ENCODE results near the gene ZNF277. TPM values are rescaled to one million over a fixed set of nuclear protein-coding genes. Genes with fewer than 3 reads are reported as not detected.

The ZNF277 gene, protein sequence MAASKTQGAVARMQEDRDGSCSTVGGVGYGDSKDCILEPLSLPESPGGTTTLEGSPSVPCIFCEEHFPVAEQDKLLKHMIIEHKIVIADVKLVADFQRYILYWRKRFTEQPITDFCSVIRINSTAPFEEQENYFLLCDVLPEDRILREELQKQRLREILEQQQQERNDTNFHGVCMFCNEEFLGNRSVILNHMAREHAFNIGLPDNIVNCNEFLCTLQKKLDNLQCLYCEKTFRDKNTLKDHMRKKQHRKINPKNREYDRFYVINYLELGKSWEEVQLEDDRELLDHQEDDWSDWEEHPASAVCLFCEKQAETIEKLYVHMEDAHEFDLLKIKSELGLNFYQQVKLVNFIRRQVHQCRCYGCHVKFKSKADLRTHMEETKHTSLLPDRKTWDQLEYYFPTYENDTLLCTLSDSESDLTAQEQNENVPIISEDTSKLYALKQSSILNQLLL
- 25.4 and 34.5 TPM in 2 replicates for total RNA-seq (2014; rRNA removed; shearing (Covaris generic))

DNA sequence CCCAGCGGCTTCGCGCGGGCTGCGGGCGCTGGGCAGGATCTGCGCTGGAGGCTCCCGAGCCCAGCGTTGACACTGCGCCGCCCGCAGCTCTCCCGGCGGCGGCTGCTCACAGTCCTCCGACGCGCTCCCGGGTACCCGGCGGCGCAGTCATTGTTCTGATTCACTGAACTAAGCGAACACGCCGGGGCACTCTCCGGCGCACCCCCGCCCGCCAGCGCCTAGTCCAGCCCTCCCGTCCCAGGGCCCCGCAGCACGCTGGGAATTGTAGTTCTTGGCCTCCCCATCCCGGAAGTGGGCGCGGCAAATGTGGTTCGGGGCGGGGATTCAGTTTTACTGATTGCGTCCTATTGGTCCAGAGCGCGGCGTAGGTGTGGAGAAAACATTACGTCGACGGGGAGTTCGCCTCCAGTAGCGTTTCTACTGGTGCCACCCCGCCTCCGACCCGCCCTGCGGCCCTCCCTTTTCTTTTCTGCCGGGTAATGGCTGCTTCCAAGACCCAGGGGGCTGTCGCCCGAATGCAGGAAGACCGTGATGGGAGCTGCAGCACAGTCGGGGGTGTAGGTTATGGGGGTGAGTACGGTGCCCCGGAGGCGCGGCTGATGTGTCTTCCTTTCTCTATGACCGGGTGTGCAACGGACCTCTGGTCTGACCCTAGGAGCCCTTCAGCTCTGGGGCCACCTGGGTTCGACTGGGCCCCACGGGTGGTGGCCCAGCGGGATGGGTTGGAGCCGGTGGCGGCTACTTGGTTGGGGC lies at the start of gene ZNF277, which contains the start of gene DOCK4:
TSS of gene ZNF277 (plus strand) at position 458 of the 753 bp plus-strand sequence. CDS start at position 480, 22 bp downstream.
TSS of gene DOCK4 (minus strand) at position 162 of the 753 bp plus-strand sequence. CDS start 261 bp downstream, outside the sequence.
- DNase-seq (ENCODE audit: low read depth), result peak; percentile 99

DNA sequence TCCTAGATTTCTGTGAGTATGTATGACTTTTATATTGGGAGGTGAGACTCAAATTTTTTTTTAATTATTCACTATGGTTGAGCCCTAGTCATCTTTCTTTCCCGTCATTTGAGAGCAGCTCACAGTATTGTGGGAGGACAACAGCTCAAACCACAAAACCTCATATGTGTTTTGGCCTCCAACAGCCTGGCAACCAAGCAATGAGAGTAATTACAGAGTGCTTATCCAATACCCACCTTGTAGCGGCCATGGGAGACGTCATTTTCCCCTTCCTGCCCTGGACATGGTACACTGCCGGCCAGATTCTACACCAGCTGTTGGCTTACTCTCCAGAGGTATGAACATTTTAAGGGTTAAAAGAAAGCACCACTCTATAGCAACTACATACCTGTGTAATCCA lies 49.4 kb upstream of the ZNF277 start:
- DNase-seq (ENCODE audit: low read depth), result peak; percentile 90

DNA sequence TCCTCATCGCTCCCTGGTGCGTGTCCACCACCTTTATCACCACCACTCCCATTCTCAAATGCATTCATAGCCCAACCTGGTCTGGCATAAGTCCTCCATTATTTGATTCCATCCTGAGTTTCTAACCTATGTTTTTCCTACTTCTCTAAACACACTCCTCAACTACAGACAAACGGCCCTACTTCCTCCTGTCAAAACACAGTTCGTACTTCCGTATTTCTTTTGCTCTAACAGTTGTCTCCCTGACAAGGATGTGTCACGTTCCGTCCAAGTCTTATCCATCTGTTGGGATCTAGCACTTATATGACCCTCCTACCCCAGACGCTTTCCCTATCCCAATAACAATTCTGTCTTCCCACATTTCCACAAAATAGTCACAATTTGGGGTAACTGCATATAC lies 47.1 kb upstream of the ZNF277 start:
- no peak for DNase-seq (ENCODE audit: low read depth)

DNA sequence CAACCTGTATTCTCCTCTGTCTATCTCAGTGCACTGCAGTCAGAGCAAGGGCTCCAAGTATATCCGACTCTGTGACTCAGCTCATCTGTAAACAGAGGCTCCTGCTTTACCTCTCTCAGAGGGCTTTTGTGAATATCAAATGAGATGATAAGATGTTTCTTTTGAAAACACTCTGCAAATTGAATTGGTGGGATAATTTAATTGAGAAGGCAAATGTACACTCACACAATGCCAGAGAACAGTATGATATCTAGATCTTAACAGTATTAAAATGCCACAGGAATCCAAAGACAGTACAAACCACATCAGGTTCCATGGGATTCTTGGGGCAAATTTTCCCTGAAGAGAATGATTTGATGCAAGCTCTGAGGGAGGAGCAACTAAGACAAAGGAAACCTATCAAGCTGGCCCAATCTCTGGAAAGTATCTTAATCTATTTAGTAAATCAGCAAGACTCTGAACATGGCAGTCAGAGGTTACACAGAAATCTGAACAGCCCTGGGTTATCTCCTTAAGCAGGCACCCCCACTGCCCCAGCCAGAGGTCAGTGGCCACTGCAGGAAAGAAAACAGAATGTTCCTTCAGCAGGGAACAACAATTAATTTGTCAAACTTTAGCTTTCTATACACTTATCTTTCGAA lies 46.2 kb upstream of the ZNF277 start:
- DNase-seq (ENCODE audit: low read depth), result peak; percentile 14

DNA sequence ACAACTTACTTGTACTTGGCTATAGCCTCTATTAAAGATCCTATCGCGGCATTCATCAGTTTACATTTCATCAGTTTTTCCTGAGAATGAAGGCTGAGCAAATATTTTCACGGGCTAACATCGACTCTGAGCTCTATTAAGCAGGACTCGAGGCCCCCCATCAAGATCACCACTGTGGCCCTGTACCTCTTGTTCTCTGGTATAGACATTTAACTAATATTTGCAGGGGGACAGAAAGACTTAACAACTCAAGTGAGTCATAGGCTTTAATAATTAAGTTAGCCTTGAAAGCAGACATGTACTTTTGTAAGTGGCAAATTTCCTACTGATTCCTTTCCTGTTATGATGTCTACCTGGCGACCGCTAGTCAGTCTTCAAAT lies 45.7 kb upstream of the ZNF277 start:
- DNase-seq (ENCODE audit: low read depth), result no peak

DNA sequence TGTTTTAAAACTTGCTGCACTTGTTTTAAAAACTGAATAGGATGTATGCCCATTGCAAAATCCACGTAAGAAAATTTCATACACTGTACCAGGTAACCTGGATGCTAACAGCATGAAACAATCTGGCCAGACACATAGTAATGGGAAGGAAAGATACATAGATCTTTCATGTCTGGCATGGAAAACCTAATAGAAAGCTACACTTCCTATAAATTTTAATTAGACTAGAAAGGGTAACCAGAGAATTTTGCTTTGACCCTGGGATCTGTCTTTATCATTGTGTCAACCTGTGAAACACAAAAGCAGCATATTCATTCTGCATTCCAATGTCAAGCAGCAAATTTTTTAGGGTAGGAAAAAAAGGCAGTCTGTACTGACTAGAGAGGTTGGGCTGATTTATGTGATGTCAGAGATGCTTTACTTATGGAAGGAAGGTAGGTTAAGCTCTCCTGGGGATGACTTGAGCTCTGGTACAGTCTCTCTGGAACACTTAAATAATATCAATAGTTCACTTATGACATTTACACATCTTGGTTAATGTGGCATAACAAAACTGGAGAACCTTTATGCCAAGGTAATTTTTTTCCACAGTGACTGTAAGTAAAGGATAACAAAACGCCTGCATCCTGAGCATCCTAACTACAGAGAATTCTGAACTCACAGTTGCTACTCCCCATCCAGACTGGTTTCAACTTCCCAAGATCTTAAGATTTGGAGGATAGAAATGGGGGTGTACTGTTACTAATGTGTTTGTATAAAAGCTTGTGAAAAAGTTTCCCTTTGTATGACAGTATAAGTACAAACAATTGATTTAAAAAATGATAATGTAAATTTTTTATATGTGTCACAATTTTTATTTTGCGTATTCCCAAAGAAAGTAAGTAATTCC lies 45.0 kb upstream of the ZNF277 start:
- no peak for DNase-seq (ENCODE audit: low read depth)

DNA sequence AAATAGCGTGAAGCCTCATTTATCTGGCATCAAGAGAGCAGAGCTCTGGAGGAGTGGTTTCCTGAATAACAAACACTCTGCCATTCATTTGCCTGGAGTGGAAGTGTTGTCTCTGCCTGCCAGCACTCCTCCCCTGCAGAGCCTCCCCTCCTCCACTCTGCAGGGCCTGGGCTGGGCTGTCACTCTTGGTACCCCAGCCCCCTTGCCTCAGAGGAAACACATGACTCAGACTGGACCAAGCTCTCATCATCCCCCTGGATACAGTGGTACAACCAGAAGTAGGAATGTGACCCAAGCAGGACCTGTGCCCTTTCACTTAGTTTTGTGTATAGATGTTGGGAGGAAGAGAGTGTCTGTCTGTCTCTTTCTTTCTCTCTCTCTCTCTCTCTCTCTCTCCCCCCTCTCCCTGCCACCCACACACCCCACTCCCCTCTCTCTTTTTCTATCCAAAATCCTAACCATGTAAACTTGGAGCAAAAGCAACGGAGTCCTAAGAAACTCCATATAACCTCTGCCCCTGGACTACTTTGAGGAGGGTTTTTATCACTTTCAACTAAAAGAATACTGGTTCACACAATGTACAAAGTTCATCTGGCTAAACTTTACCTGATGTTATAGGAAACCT lies 44.2 kb upstream of the ZNF277 start:
- peak; percentile 72 for DNase-seq (ENCODE audit: low read depth)

DNA sequence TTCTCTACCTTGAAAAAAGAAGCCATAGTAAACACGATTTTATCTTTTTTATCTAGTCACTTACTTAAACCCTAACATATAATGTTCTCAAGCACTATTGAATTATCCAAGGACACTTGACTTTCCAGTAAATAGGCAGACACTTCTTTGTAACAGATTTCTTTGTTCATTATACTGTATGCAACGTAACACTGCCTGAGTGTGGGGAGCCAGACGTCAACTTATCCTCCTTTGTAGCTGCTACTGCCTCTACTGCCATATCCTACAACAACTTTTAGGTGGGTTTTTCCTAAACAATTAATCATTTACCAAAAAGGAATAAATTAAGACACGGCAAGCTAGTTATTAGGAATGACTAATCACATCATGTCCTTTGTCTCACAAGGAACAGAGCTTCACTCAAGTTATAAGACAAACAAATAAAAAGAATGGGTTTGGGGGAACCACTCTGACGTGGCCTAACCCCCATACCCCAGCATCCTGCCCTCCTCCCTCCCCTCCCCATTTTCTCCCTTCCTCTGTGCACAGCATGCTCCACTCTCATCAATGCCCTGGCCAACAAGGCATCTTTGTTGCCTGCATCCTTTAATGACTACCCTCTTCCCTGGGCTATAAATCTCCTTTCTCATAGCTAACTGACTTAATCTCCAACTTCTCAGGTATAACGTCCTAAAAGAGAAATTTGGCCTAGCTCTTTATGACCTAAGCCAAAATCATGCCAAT lies 43.5 kb upstream of the ZNF277 start:
- no peak for DNase-seq (ENCODE audit: low read depth)

DNA sequence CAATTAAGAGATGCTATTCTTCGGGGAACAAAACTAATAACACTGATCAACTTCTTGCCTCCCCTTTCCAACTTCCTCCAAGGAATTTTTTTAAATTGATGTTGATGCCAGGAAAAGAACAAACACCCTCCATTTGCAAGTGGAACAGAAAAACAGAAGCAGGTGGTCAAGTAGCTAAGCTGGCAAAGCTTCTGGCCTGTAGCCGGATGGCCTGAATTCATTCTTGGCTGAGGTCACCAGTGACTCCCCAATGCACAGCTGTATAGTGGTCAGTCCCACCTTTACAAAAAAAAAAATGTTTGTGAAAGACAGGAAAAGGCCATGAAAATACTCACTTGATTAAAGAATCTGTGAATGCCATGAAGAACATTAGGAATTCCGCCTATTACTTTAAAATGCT lies 39.3 kb upstream of the ZNF277 start:
- no peak for DNase-seq (ENCODE audit: low read depth)

DNA sequence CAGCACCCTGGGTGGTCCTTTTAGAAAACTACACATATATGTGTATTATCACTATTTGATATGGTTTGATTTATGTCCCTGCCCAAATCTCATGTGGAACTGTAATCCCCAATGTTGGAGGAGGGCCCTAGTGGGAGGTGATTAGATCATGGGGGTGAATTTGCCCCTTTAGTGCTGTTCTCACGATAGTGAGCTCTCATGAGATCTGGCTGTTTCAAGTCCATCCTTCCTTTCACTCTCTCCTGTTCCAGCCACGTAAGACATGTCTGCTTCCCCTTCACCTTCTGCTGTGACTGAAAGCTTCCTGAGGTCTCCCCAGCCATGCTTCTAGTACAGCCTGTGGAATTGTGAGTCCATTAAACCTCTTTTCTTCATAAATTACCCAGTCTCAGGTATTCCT lies 37.6 kb upstream of the ZNF277 start:
- no peak for DNase-seq (ENCODE audit: low read depth)

DNA sequence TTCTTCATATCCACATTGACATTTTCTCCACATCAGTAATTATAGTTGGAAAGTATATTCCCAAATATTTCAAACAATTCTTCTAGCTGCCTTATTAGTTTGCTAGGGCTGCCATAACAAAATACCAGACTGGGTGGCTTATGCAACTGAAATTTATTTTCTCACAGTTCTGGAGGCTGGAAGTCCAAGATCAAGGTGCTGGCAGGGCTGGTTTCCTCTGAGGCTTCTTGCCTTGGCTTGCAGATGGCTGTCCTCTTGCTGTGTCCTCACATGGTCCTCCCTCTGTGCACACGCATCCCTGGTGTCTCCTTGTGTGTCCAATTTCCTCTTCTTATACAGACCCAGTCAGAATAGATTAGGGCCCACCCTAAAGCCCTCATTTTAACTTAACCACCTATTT lies 34.8 kb upstream of the ZNF277 start:
- no peak for DNase-seq (ENCODE audit: low read depth)

DNA sequence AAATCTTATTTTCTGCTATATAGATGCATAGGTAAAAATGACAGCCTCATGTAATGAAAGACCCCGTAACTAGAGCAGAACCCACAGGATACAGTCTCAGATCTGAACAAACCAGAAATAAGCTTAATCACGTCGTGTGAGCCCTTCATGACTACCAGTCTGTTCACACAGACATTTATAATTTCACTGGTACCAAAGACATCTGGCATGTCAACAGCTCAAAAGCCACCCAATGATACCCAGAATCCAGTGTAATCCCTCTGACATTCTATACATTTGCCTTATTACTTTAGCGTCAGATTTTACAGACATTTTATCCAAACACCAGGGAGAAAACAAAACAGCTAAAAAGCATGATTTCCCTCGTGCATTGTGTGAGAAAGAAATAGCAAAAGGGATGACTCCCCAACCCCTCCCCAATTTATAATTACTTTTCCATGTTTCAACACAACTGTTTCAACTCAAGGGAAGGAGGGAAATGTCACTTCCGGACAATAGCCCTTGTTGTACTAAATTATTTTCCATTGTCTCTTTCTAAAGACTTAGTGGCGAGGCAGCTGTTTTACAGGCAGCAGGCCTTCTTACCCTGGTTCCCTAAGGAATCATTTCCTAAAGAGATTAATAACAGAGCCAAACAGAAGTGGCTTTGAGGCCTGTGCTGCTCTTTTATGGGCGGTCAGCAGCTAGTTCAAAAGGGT lies 33.5 kb upstream of the ZNF277 start:
- peak; percentile 15 for DNase-seq (ENCODE audit: low read depth)

DNA sequence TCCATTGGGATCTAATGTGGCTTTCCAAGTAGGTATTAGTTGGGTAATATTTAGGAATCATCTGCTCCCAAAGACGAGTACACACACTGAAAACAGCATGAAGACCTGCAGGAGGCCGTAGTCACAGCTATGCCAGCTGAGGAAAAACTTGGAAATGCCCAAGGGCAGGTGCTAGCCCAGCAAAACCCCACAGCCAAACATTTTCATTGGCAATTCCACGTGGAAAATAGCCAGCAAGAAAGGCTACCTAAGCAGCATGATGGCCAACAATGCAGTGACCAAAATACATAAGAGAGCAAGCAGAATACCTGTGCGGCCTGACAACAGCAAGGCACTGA lies 33.0 kb upstream of the ZNF277 start:
- DNase-seq (ENCODE audit: low read depth), result no peak

DNA sequence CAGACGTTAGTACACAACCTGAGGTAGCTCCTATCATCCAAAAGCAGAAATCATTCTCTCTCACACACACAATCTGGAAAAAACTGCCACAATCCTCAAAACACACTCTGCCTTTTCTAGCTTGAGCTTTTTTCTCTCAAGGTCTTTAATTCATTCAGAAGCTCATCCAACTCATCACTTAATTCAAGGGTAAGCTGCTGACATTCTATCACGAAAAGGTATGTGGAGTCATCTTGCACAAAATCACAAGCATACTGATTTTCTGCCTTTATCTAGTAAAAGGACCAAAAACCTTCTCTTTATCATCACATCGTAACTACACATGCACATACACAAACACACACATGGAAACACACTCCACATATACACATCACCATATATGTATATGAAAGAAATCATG lies 32.3 kb upstream of the ZNF277 start:
- DNase-seq (ENCODE audit: low read depth), result no peak

DNA sequence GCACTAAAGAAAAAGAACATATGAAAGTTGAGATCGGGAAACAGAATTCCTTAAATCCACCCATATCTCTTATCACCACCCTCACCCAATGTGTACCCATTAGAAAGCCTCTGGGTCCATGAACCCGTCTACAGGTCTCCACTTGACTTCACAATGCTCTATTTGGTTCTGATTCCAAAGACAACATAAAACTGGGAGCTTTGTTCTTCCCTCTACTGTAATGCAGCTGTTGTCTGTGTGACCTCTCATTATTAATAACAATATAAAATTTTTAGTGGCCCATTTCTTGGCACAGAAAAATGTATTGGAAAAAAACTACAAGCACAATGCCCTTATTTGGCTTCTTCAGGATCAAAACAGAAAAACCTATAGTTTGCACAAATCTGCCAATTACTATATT lies 30.3 kb upstream of the ZNF277 start:
- no peak for DNase-seq (ENCODE audit: low read depth)

DNA sequence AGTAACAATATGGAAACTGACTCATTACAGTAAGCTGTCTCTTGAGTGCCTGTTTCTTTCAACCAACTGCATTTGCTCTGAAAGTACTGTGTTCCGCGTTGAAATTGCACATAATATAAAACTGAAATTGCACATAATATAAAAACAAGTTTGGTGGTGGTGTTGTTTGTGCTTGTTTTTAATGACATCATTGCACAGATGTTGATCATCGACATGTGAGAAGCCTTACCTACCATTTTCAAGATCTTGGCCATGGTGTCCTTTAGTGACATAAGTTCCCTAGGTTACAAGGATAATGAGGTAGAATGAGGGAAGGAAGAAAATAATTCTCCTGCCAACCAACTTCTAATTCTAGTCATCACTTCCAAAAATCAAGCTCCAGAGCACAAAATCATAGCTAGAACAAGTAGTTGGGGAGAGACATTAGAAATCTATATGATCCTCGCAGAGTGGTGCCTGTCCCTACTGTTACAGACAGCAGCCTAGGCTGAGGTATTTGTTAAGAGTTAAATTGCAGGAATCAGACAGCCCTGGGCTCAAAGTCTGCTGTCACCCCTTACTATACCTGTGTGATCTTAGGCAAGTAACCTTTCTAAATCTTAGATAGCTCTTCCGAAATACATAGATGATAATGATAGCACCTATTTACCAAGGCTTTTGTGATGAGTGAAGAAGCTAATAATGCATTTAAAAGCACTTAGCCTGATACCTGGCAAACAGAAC lies 29.6 kb upstream of the ZNF277 start:
- DNase-seq (ENCODE audit: low read depth), result no peak

DNA sequence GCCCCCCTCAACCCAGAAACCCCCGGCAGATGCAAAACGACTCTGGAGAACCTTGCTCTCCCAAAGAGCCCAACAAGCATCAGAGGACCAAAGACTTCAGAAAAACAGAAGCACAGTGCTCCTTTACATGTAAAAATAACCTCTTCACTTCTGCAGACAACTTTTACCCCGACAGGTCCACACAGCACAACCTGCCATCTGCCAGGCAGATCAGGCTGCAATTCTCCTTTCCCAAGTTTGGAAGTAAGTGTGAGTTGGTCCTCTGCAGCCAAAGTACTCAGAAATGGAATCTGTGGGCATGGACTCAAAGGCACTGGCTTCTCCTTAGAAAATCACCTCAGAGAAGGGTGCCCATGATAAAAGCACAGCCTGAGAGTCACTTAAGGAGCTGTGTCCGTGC lies 26.3 kb upstream of the ZNF277 start:
- DNase-seq (ENCODE audit: low read depth), result no peak

DNA sequence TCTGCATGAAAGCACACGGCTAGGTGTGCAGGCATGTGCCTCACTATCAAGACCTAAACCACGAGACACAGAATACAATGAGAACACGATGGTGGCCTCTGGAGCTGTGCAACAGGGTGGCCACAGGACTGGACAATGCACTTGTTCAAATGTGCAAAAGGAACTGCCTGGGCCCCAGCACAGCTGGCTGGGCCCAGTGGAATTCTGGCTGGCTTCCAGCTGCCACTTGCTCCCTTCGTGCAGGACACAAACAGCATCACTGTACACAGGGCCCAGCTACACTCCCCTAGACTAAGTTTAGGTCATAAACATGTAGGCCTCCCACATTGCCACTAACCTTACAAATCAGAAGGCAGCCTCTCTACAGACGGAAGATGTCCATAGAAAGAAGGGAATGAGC lies 23.7 kb upstream of the ZNF277 start:
- DNase-seq (ENCODE audit: low read depth), result peak; percentile 6

DNA sequence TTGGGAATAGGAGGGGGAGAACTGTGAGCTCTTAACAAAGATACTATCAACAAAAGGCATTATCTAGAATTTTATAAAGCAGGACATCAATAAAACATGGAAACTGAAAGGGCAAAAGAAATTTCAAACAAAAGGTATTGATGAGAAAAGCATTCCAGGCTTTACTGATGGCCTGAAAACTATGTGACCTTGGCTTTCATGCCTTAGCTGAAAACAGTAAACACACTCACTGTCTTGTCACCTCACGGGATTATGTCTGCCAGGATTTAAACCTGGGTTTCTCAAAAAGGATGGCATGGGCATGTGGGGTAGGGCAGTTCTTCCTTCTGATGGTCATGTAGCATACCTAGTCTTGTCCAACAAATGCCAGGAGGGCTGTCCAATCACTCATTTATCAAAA lies 23.2 kb upstream of the ZNF277 start:
- no peak for DNase-seq (ENCODE audit: low read depth)

Data from RPMI7951 (cell line).